GM10248 (cell line): ENCODE measurements around the gene CDK2.

ENCODE experiments used
- CTCF ChIA-PET: fragments of 300-600 bp; sonication (Branson Sonifier 250); formaldehyde crosslinking; extraction: SDS; loops from one replicate; lab custom pipeline; 2021; ENCODE audit warnings: antibody characterized with exemption; lab: Yijun Ruan, JAX
- POLR2A ChIA-PET: fragments of 350-650 bp; sonication (Branson Sonifier 250); formaldehyde crosslinking; extraction: SDS; loops from one replicate; lab custom pipeline; 2020; ENCODE audit warnings: antibody characterized with exemption; lab: Yijun Ruan, JAX
- DNase-seq: peaks from one replicate; pipeline ENCODE4 v3.0.0; 2012; ENCODE audit errors: extremely low spot score
- TF ChIP-seq, protein P1 (sequence below): IDR thresholded peaks from 2 replicates; pipeline ENCODE4 v1.5.1; 2012; ENCODE audit warnings: mild to moderate bottlenecking, low read depth; ENCODE audit errors: extremely low read depth, missing control alignments, control extremely low read depth

Gene CDK2

GRCh38 chr12:55931780-55932550, 34.7 kb upstream of the CDK2 start:
- POLR2A ChIA-PET: interaction anchor here (0.5 to 1.3 kb wide), 2 partner anchors 42 to 103 kb away, joined by 4 to 8 read pairs; partner anchors contain the start of genes DNAJC14 and RAB5B
- DNase-seq: peak; percentile 65
- TF ChIP-seq, protein P1, sequence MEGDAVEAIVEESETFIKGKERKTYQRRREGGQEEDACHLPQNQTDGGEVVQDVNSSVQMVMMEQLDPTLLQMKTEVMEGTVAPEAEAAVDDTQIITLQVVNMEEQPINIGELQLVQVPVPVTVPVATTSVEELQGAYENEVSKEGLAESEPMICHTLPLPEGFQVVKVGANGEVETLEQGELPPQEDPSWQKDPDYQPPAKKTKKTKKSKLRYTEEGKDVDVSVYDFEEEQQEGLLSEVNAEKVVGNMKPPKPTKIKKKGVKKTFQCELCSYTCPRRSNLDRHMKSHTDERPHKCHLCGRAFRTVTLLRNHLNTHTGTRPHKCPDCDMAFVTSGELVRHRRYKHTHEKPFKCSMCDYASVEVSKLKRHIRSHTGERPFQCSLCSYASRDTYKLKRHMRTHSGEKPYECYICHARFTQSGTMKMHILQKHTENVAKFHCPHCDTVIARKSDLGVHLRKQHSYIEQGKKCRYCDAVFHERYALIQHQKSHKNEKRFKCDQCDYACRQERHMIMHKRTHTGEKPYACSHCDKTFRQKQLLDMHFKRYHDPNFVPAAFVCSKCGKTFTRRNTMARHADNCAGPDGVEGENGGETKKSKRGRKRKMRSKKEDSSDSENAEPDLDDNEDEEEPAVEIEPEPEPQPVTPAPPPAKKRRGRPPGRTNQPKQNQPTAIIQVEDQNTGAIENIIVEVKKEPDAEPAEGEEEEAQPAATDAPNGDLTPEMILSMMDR: no peak
- CTCF ChIA-PET: interaction anchor here (0.9 to 7.5 kb wide), 11 partner anchors 6 to 194 kb away, joined by 3 to 92 read pairs (median 4); partner anchors contain the start of genes ORMDL2, PMEL, SARNP and SUOX

GRCh38 chr12:55932551-55932910, 34.1 kb upstream of the CDK2 start:
- ChIA-PET POLR2A (interaction anchor here (1.3 kb wide), 1 partner anchor 42 kb away, joined by 8 read pairs; the partner anchor contains the start of gene RAB5B), CTCF (interaction anchor here (1.0 to 7.5 kb wide), 9 partner anchors 5 to 194 kb away, joined by 3 to 92 read pairs (median 9); partner anchors contain the start of genes DNAJC14, ORMDL2 and SARNP)
- TF ChIP-seq, protein P1: no peak
- peak; percentile 35 for DNase-seq

GRCh38 chr12:55933169-55933798, 33.3 kb upstream of the CDK2 start:
- ChIA-PET POLR2A (no interaction called here), CTCF (interaction anchor here (0.9 to 4.8 kb wide), 10 partner anchors 10 to 195 kb away, joined by 3 to 24 read pairs (median 8); partner anchors contain the start of gene DNAJC14)
- TF ChIP-seq, protein P1: no peak
- DNase-seq: no peak

GRCh38 chr12:55933799-55934742, 32.6 kb upstream of the CDK2 start:
- CTCF ChIA-PET: interaction anchor here (0.8 to 7.0 kb wide), 12 partner anchors 5 to 195 kb away, joined by 3 to 92 read pairs (median 5); partner anchors contain the start of genes DGKA, DNAJC14 and PYM1
- TF ChIP-seq, protein P1: no peak
- no peak for DNase-seq
- POLR2A ChIA-PET: no interaction called here

DNA sequence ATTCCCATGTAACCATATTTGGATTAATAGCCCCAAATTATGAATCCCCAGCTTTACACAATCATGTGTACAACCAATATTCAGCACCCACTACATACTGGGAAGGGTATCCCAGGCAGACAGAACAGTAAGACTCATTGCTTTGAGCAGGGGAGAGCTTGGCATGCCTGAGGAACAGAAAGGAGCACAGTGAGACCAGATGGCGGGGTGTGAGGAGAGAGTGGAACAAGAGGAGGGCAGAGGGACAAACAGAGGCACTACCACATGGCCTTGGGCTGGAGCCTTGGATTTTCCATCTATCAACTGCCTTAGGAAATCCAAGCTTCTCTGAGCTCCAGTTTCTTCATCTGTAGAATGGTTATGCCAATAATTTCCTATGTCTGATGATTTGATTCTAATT, 31.9 kb upstream of the CDK2 start:
- TF ChIP-seq, protein P1: no peak
- ChIA-PET CTCF (interaction anchor here (0.9 to 7.0 kb wide), 6 partner anchors 6 to 196 kb away, joined by 3 to 92 read pairs (median 16); partner anchors contain the start of genes DGKA, DNAJC14 and PYM1), POLR2A (no interaction called here)
- no peak for DNase-seq
